ENCODE data around the gene ANKK1.

Gene ANKK1

DNA sequence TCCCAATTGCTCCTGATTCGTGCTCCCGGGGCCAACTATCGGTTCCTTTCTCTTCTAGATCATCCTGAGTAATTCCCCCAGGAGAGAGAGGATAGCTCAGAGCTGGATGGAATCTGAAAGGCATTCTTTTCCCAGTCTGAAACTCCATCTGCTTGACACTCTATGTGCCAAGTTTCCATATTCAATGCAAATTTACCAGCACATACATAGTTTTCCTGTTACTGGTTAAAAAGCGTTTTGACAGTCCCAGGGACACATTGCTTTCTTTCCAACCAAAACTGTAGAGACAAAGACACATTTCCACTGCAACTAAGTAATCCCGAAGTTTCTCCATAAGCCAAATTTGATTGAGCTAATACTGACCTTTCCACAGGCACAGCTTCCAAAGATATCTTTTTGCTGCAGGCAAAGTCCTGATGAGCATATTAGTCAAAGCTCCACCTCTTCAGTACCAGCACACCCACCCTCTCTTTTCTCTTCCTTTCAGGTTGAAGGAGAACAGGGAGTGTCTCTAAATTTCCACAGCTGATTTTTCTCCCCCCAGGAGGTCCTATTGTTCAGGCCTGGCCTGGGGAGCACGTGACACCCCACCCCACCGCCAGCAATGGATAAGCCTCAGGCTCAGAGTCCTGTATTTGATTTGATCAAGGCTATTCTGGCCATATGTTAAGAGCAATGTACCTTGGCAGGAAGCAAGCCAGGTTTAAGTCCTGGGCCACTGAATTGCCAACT, 9.7 kb upstream of the ANKK1 start:
- DNase-seq: no peak

DNA sequence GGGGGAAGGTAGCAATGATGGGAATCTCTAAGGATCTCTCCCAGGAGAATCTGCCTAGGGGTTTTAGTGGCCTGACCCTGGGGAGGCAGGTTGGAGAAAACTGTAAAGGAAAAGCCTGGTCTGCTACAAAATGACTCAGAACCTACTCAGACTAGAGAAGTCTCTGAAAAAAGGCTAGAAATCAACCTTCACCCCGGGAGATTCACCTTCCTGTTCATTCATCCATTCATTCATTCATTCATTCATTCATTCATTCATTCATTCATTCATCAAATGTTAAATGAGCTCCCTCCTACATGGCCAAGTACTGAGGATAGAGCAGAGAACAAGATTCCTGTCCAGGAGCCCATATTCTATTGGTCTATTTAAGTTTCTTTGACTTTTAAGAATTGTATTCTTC, 8.9 kb upstream of the ANKK1 start:
- DNase-seq: no peak

DNA sequence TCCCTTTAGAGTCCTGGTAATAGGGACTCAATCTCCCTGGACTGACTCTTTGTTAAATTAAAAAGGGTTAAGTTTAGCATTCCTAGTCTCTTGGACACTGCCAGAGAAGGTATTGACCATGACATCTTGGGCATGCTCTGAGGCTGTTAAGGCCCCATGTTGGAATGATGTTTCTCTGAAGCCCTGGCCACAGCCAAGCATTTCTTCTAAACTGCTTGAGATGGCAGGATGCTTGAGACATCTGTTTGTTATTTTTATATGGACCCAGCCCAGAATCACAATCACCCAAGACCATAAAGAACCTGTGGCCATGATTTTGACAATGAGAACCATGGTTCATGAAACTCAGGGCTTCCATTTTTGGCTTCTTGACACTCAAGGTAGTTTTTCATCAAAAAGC, 5.5 kb upstream of the ANKK1 start:
- DNase-seq: no peak

DNA sequence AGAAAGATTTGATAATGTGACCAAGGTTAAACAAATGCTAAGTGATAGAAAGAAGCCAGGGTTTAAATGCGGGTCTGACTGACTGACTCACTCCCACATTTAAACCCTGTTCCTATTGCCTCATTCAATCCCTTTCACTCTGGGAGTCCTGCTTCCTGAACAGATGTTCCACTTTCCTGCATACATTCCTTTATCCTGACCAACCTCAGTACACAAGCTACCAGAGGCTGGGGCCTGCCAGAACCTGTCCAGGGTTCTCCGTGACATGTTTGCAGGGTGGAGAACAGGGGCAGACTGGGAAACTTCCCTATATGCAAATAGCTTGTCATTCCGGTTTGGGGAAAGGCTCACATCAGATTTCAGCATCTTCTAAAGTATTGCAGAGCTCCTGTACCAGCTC, 3.0 kb upstream of the ANKK1 start:
- no peak for DNase-seq

DNA sequence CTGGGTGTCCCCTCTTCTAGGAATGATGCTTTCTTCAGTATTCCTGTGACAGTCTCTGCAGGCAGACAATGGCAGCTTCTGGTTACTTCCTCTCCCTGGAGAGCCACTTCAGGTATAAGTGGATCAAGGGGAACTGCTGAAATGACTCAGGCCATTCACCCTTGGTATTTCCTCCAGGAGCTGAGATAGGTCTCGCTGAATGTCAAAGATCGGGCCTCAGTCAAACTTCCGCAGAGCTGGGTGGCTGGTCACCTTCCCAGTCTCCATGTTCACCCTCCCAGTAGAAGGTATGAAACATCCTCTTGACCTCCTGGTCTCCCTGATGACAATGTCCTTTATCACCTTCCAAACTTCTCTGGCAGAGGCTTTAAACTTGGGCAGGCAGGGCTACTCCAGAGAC, 1.8 kb upstream of the ANKK1 start:
- no peak for DNase-seq

DNA sequence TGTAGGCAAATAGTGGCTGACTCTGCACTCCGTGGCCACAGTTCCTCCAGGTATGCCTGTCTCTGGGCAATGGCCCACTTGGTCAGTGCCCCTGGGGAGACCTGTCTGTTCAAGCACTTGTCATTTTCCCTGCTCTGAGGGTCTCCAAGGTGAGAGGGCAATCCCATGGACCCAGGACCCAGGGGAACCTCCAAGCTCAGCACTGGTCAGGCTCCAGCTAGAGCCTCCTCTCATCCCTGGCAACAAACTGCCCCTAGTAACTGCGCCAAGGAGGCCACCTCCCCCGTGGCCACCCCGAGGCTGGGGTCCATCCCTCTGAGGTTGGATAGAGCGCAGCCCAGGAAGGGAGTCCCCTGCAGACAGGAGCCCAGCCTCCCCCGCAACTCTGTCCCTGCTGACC, 713 bp upstream of the ANKK1 start:
- DNase-seq: no peak

DNA sequence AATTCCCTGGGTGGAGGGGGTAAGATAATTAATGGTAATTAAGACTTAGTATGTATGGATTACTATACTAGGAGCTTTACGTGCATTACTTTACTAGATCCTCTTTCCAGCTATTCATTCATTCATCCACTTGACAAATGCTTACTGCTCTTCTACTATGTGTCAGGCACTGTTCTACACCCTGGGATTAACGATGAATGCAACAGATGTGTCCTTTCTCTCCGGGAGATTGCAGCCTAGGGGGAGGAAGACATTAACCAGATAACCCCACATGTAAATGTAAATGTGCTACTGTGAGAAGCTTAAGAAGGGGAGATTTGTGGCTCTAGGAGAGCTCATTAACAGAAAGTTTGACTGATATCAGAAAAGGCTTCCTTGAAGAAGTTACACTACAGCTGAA, 1.7 kb downstream of the ANKK1 start:
- DNase-seq: no peak

DNA sequence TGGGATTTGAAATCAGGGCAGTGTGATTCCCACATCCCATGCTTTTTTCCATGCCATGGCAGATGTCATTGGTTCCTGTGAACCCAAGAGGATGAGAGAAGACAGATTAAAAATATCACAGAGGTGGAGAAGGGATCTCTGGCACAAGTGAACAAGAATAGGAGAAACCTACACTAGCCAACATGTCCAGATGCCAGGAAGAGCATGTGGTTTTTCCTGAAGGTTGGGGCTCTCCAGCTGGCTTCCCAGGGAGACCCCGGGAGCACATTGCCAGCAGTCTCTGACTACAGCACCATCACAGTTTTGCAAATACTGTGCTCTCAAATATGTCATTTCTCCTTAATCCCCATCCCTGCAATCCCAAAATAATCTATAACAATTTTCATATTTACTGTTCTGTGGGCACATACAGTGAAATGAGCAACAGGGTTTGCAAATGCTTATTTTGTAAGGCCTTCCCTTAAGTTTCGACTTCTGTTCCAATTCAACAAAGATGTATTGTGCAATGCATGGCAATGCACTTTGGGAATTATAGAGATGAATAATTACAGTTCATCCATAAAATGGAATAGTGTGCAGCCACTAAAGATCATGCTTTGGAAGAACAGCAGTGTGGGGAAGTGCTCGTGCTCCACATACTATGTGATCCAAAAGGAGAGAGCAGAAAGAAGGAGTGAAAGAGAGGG, 4.8 kb downstream of the ANKK1 start:
- no peak for DNase-seq

DNA sequence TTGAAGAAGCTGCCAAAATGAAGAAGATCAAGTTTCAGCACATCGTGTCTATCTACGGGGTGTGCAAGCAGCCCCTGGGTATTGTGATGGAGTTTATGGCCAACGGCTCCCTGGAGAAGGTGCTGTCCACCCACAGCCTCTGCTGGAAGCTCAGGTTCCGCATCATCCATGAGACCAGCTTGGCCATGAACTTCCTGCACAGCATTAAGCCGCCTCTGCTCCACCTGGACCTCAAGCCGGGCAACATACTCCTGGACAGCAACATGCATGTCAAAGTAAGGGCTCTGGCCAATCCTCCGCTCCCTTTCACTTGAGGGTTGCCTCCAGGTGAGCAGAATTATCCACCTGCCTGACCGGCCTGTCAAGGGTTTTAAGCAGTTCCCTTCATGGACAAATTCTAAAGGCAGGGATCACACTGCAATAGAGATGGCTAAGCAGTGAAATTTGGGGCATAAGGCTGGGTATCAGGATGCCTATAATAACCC, 6.0 kb downstream of the ANKK1 start:
- no peak for DNase-seq

DNA sequence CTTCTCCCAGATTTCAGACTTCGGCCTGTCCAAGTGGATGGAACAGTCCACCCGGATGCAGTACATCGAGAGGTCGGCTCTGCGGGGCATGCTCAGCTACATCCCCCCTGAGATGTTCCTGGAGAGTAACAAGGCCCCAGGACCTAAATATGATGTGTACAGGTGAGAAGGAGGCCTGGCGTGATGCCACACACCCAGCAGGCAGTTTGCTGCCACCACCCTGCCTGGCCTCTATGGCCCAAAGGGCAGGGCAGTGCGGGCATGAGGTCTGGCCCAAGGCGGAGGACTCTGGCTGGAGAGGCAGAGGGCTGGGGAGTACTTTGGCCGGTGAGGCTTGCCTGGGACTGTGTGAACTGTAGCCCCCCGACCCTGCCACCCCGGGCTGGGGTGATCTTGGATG, 7.3 kb downstream of the ANKK1 start:
- no peak for DNase-seq

DNA sequence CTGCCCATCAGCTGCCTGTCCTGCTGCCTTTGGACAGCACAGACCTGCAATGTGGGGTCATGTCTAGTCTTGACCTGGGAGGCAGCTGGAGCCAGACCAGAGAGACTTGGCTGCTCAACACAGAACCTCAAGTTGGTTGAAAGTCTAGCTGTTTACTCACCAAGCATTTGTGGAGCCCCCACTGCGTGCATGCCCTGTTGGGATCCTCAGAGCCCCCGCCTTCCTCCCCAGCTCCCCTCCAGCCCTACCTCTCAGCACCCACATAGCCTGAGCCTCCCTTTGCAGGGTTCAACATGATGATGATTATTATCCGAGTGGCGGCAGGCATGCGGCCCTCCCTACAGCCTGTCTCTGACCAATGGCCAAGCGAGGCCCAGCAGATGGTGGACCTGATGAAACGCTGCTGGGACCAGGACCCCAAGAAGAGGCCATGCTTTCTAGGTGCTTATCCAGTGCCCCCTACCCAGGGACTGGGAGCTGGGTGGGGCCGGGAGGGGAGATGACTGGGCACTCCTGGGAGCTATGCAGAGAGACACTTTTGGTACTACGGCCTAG, 8.3 kb downstream of the ANKK1 start:
- no peak for DNase-seq

DNA sequence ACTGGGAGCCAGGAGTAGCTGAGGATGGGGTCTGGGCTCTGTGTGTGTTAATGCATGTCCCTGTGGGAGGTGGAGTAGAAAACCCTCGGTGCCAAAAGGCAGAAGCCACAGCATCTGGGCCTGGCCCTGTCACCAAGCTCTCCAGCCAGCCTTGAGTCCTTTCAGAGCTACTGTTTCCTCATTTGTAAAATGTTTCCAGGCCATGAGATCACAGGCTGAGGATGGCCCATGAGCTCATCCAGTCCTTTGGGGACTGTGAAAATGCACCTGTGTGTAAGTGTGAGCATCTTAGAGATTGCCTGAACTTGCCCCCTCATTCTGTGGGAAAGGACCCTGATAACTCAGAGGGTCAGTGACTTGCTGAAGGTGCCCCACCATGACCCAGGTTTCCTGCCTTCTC, 9.1 kb downstream of the ANKK1 start:
- DNase-seq: no peak

DNA sequence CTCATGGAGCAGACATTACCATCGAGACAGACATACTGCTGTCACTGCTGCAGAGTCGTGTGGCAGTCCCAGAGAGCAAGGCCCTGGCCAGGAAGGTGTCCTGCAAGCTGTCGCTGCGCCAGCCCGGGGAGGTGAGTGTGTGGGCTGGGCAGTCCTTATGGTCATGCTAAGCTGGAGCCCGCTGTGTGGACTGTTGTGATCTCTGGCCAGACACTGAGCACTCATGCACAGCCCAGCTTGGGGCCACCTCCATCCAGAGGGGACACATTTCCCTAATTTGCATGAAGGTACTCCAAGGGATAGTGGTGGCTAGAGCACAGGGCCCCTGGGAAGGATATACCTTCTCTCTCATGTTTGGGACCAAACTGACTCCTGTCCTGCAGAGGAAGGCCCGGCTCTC, 9.6 kb downstream of the ANKK1 start:
- no peak for DNase-seq

DNA sequence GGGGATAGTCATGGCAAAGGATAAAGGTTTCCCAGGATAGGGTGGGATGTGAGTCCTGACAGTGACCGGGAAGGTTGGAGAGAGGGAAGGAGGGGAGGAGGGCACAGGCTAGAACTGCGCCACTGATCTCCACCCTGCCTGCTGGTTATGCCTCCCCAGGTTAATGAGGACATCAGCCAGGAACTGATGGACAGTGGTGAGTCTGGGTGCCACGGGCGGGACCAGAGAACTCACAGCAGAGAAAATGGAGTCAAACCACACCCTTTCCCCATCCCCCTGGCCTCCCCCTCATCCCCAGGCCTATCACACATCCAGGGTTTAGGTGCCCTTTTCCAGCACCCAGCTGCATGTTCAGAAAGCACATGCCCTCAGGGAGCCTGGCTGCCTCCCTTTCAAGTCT, 10.2 kb downstream of the ANKK1 start:
- no peak for DNase-seq

DNA sequence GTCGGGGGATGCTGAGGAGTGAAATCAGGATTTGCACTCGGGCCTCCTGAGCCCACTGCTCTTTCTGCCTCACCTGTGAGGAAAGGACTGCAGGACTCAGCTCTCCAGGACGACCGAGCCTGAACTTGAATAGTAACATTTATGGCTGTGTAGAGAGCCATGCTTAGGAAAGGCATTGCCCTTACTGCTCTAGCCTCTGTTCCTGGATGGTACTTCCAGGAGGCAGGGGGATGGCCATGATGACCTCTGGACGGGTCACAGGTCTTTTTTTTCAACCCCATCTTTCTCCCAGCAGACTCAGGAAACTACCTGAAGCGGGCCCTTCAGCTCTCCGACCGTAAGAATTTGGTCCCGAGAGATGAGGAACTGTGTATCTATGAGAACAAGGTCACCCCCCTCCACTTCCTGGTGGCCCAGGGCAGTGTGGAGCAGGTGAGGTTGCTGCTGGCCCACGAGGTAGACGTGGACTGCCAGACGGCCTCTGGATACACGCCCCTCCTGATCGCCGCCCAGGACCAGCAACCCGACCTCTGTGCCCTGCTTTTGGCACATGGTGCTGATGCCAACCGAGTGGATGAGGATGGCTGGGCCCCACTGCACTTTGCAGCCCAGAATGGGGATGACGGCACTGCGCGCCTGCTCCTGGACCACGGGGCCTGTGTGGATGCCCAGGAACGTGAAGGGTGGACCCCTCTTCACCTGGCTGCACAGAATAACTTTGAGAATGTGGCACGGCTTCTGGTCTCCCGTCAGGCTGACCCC, 11.3 kb downstream of the ANKK1 start:
- no peak for DNase-seq

DNA sequence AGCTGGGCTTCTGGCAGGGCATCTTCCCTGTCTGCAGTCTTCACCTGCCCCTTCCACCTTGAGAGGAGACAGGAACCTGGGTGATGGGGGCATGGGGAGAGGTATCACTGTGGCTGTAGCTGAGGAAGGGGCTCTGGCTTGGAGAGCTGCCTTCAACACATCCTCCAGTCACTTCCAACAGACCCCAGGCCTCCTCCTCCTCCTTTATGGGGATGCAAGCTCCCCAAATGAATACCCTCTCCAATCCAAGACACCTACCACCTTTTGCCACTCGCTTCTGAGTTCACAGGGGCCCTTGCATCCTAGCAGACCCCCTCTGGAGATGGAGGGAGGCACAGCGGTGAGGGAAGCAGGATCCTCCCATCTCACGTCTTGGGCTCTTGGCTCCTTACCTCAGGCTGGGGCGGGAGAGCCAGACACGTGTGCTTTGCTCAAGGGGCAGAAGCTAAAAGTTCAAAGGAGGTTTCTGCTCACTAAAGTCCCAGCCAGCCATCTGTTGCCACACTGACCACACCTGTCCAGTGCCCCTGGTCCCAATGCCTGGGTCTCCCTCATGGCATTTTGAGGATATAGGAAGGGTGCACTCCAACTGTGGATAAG, 13.2 kb downstream of the ANKK1 start:
- no peak for DNase-seq

DNA sequence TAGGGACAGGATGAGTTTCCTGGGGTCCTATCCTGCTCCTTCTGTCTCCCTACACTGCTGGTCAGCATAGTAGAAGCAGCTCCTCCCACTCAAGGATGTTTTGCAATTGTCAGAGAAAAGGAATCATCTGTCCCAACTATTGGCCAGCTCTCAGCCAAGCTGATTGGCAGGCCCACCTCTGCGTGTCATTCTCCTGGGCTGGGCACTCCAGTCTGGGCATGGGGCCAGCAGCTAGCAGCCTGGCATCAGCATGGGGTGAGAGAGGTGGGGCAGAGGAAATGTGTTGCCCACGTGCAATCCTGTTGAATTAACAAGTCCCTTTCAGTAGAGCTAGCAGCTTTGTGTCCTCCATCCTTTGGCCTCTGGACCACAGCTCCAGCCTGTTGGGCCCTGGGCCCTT, 14.1 kb downstream of the ANKK1 start:
- peak; percentile 82 for DNase-seq

DNA sequence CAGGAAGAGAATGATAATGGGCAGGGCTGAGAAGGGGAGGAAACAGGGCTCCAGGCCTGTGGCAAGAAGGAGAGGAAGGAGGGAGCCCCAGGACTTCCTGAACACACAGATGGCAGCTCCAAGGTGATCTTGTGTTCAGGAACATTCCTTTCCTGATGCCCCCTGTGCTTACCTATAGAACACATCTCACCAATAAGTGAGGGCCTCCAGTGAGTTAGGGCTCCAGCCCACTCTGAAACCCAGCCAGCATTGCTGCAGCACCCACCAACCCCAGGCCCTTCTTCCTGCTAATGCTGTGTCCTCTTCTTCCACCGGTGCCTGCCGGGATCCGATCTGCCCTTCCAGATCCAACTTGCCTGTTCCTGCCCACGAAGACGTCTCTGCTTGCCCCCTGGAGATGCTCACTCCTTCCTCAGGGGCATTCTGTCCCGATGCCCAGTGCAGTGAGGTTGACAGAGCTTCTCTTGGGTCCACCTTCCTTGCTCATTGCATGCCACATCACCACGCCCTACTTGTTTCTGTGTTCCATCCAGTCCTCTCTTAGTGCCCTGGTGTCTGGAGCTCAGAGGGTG, 17.4 kb downstream of the ANKK1 start:
- no peak for DNase-seq

DNA sequence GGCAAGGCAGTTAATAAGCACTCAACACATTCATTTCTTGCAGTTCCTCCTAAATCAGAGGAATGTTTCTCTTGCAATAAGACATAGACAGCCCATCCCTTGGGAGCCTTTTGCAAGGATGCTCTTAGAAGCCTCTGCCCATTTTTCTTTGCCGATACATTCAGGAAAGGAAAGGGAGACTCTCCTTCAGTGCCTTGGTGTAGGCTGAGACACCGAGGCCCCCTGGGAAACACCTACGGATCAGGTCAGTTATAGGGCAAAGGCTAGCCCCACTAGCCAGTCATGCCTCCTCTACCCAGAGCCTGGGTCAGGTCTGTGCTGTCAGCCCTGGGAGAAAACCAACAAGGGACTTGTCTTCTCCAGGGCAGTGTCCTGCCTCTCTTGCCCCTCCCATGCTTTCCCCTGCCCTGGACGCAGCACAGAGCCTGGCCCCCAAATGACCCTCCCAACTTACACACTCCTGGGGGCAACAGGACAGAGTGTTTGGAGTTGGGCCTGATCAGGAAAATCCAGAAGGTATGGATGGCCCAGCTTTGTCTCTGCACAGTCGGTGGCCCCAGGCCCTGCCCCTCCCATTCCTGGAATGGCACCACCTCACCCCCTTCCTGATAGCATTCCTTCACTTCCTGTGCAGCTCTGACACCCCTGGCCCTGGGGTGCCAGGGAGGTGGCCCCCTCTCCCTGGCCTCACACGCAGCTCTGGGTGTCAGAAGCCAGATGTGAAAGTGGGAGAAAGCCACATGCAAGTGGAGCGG, 18.3 kb downstream of the ANKK1 start:
- no peak for DNase-seq

DNA sequence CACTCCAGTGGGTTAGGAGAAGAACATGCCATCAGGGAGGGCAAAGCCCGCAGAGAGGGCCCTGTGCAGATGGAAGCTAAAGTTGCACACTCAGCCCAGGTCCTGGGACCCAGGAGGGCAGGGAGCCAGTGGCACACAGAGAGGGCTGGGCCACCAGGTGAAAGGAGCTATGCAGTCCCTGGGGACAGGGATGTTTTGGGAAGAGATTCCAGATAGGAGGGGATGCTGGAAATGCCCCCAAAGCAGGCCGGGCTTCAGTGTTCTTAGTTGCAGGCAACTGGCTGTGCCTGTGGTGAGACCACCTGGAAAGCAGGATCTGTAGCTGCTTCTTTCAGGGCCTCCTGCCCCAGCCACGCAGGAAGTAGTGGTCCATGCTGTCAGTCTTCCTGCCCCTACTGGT, 19.6 kb downstream of the ANKK1 start:
- DNase-seq: no peak

DNA sequence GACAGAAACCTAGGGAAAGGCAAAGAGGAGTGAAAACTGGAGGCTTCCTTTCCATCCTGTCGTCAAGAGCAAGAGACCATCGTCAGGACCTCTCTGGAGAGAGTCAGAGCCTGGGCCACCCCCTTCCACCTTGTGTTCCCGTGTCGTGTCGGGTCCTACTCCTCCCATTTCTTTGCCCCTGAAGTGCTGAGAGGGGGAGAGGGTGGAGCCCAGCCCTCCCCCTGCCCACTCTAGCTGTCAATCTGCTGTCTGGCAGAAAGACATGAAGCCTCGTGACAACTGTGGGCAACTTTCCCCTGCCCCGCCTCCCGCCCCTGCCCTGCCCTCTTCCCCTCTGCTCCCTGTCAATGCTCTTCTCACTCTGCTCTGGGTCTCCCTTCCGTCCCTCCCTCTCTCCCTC, 20.6 kb downstream of the ANKK1 start:
- no peak for DNase-seq

DNA sequence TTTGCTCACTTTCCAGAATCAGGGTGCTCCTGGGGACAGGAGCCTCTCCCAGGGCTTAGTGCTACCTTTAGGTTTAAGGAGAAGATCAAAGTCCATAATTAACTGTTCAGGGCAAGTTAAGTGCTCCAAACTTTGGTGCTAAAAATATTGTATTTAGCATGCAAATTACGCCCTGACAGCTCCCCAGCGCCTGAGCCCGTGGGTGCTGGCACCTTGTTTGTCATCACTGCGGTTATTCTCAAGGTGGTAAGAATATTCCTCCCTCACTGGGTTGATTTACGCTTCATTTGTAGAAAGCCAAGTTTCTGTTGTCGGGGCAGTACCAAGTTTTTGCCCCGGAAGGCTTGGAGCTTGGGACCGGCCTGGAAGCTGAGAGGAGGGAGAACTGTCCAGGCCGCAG, 21.3 kb downstream of the ANKK1 start:
- DNase-seq: no peak
